ENCODE data around the gene DIAPH2.

Gene DIAPH2

GRCh38 chrX:96685210-96686099 lies 813 bp downstream of the DIAPH2 start:
- peak; percentile 41 to 70 for DNase-seq
- H3K4me1 ChIP-seq, result peaks cover 0 to 28% (median 0%) of the 10 kb centered on the region in 4 donors
- peak overlapping the region; percentile 84 to 86 for H3K4me3 ChIP-seq
- intact Hi-C loops (cut with DNase I; ENCODE audit: low total_unique reads), result no loop called here
- no peak for TF ChIP-seq CTCF (IDR thresholded peaks at IDR 0.05)
- H3K36me3 ChIP-seq, result no peaks in the 10 kb centered on the region
- peak overlapping the region; percentile 83 to 84 for H3K27ac ChIP-seq
- H3K9me3 ChIP-seq, result no peaks in the 10 kb centered on the region
- H3K27me3 ChIP-seq, result no peaks in the 10 kb centered on the region

- Histone ChIP-seq H3K27ac (no peak overlapping the region), H3K4me3 (no peak overlapping the region), H3K9me3 (no peaks in the 10 kb centered on the region), H3K36me3 (no peaks in the 10 kb centered on the region), H3K4me1 (peaks cover 0 to 48% (median 0%) of the 10 kb centered on the region in 4 donors), H3K27me3 (no peaks in the 10 kb centered on the region)
- DNase-seq, result no peak
- no peak for TF ChIP-seq CTCF (IDR thresholded peaks at IDR 0.05)
- intact Hi-C loops (cut with DNase I; ENCODE audit: low total_unique reads), result no loop called here
These were observed 3.1 kb downstream of the DIAPH2 start for GRCh38 chrX:96687776-96688175.

- Histone ChIP-seq H3K9me3 (no peaks in the 10 kb centered on the region), H3K27me3 (no peaks in the 10 kb centered on the region), H3K4me1 (peaks cover 0 to 51% (median 0%) of the 10 kb centered on the region in 4 donors), H3K4me3 (no peak overlapping the region), H3K36me3 (no peaks in the 10 kb centered on the region), H3K27ac (no peak overlapping the region)
- no peak for DNase-seq
- TF ChIP-seq CTCF (IDR thresholded peaks at IDR 0.05), result no peak
- intact Hi-C loops (cut with DNase I; ENCODE audit: low total_unique reads), result no loop called here
These were observed 4.1 kb downstream of the DIAPH2 start for GRCh38 chrX:96688789-96689188.

GRCh38 chrX:96689991-96690390 lies 5.3 kb downstream of the DIAPH2 start:
- no peaks in the 10 kb centered on the region for H3K27me3 ChIP-seq

GRCh38 chrX:96692454-96692853 lies 7.8 kb downstream of the DIAPH2 start:
- no peaks in the 10 kb centered on the region for H3K27me3 ChIP-seq
- H3K4me1 ChIP-seq, result peaks cover 0 to 48% (median 0%) of the 10 kb centered on the region in 4 donors
- no peaks in the 10 kb centered on the region for H3K36me3 ChIP-seq
- no peaks in the 10 kb centered on the region for H3K9me3 ChIP-seq
- no peak for TF ChIP-seq CTCF (IDR thresholded peaks at IDR 0.05)
- no peak for DNase-seq
- peak overlapping the region in 1 of 2 donors; percentile 22 for H3K27ac ChIP-seq
- no peak overlapping the region for H3K4me3 ChIP-seq
- intact Hi-C loops (cut with DNase I; ENCODE audit: low total_unique reads), result no loop called here

More at GRCh38 chrX:96689991-96690390, 5.3 kb downstream of the DIAPH2 start:
- Histone ChIP-seq H3K4me3 (no peak overlapping the region), H3K4me1 (peaks cover 0 to 51% (median 0%) of the 10 kb centered on the region in 4 donors), H3K27ac (peak overlapping the region in 1 of 2 donors; percentile 36), H3K9me3 (no peaks in the 10 kb centered on the region), H3K36me3 (no peaks in the 10 kb centered on the region)
- intact Hi-C loops (cut with DNase I; ENCODE audit: low total_unique reads), result no loop called here
- no peak for TF ChIP-seq CTCF (IDR thresholded peaks at IDR 0.05)
- DNase-seq, result no peak
